ENCODE measurements around the gene PLAU.
"Not testable (repeated sequence)": the region's sequence is repeated elsewhere in the genome, so short reads cannot be mapped to it uniquely, and the experiment has no call there.

PLAU gene

DNA sequence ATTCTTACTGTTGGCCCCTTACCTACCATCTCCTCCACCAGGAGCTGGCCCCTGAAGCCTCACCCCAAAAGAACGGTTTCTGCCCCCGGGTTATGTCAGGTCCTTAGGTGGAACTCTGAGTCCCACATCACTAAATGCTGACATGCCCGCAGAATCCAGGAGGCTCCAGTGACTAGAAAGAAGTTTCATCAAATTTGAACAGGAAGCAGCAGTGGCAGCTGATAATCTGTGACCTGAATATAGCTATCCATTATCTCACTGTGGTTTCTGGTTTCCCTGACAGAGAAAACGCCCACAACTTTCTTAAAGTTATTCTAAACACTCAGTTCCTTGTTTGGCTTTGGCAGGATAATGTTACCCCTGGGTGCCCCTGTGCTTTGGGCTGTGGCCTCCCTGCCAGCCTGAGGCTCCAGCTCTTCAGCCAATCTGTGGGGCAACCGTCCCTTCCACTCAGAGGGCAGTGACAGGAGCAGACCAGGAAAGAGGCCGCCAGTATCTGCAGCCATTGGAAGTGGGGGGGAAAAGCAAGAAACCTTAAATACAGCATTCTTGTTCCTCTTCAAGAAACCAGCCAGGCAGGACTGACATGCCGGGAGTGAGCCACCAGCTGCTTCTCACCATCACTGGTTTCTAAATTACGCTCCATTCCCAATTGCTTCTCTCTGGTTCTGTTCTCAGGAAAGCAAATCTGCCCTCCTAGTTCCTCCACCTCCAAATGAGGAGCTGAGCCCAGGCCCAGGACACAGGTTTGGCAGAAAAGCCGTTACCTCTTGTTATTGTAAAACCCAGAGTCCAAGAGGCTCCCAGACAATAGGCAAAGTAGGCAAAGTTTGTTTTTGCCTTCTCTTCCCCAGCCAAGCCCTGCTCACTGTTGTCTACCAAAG is 45.8 kb downstream of the PLAU start:
- DNase-seq = no peak

DNA sequence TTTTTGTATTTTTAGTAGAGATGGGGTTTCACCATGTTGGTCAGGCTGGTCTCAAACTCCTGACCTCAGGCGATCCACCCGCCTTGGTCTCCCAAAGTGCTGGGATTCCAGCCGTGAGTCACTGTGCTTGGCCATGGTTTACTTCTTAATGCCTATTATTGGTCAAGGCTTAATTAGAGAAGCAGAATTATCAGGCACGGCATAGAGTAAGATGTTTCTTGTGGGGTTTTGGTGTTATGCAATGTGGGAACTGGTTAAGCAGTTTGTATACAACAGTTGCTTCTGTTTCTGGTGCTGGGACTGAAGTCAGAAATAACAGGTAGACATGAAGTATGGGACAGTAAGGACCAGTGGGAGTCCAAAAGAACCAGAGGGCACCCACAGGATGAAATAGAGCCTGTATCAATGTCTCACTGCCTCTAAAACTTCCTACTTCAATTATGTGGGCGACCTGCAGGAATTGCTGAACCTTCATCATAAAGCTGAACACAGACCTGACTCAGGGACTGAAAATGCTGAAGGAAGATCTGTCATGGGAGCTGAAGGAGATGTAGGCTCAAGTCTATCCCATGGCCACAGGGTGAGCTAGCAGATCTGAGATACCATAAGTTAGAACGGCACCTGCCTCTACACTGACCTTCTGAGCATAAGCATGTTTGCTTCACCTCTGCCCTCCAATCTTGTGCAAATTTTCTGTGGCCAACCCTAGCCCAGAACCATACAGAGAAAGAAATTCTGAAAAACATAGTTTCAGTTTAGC is 48.7 kb downstream of the PLAU start:
- DNase-seq = no peak

DNA sequence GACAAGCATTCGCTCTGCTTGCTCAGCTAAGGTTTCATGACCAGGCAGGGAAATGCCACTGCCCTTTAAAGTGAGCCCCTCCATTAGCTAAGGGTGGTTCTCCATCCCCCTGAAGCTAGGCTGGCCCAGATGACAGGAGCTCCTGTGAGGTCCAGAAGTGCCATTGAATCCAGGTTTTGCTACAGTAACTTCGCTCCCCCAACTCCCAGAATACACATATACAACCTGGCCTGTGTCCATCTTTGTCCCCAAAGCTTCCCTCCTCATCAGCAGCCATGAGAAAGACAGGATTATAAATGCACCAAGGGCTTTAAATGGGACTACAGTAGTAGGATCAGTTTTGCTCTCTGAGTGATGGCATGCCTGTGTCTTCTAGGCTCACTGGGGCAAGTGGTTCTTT is 51.5 kb downstream of the PLAU start:
- DNase-seq = no peak

DNA sequence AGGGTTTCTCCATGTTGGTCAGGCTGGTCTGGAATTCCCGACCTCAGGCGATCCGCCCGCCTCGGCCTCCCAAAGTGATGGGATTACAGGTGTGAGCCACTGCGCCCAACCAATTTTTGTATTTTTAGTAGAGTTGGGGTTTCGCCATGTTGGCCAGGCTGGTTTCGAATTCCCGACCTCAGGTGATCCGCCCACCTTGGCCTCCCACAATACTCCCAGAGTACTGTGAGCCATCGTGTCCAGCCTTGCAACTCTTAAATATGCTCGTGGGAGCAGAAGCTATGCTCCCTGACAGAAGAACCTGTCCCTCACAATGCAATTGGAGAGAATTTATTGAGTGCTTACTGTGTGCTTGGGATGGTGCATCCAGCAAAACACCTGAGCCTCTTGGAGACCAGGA is 52.6 kb downstream of the PLAU start:
- DNase-seq = not testable (repeated sequence)

DNA sequence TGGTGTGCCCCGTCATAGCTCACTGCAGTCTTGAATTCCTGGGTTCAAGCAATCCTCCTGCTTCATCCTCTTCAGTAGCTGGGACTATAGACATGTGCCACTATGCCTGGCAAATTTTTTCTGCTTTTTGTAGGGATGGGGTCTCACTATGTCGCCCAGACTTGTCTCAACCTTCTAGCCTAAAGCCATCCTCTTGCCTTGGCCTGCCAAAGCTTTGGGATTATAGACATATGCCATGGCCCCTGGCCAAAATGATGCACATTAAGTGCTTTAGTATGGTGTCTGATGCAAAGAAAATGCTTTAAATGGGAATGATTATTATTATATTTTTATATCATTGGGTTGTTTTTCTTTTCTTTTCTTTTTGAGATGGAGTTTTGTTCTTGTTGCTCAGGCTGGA is 53.8 kb downstream of the PLAU start:
- no peak for DNase-seq

DNA sequence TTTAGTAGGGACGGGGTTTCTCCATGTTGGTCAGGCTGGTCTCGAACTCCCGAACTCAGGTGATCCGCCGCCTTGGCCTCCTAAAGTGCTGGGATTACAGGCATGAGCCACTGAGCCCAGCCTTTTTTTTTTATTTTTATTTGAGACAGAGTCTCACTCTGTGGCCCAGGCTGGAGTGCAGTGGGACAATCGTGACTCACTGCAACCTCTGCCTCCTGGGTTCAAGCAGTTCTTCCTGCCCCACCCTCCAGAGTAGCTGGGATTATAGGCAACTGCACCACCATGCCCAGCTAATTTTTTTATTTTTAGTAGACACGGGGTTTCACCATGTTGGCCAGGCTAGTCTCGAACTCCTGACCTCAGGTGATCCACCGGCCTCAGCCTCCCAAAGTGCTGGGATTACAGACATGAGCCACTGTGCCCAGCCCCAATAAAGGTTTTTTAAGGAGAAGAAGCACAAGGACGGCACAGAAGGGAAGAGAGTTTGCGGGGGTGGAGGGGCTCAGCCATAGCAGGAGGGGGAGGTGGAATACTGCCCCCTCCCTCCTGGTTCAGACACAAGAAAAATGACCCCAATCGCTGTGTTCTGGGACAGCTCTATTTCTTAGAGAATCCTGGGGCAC is 54.4 kb downstream of the PLAU start:
- DNase-seq = not testable (repeated sequence)

DNA sequence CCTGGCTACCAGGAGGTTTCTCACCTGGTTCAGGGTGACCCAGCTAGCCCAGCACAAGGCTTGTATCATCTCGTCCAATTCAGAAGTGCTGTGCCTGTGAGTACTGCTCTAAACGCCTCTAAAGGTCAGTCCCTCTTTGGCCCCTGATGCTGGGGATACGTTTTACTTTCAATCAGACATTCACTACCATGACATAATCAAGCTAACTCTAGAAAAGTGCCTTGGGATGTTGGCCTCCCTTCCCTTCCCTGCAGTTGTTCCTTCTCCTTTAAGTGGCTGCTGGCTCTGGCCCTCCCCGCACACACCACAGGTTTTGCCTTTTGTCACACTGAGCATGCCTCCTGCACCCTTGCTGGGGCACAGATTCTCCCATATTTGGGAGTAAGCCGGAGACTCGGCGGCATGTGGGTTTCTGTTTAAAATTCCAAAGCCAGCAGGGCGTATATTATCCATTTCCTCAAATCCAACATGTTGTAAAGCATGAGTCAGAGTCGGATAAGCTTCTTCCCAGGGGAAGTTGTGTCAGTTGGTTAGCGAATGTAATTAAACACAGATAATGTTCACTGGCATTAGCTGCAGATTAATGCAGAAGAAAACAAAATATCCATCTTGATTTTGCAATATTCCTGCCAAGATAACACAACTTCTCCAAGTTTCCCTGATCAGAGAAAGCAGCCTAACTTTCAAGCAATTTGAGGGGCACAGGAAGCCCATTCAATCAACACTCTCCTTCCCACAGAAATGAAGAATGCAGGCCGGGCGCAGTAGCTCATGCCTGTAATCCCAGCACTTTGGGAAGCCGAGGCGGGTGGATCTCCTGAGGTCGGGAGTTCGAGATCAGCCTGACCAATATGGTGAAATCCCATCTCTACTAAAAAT is 55.2 kb downstream of the PLAU start:
- DNase-seq = no peak

DNA sequence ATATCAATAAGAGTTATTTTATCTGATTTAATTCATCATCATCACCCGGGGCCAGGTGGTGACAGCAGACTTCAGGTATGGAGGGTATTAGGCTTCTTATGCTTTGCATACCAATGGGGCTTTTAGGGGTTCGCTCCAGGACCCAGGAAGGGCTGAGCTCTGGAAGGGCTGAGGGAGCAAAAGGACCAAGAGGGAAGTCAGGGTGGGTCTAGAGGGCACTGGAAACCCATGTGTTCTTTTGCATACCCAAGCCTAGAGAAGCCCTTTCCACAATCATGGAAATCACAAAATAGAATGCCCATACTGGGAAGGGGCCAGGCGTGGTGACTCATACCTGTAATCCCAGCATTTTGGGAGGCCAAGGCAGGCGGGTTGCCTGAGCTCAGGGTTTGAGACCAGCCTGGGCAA is 56.1 kb downstream of the PLAU start:
- DNase-seq = no peak

Measured in NCI-H1436 (cell line).